NK-92 treated with Interleukin-12 subunit alpha and Interleukin-12 subunit beta, amount 100 ng/mL, for 24 hours (cell line): ENCODE results near the gene NPY1R.

ENCODE experiments used
- DNase-seq: peaks from one replicate; lab custom pipeline; 2025; lab: John Stamatoyannopoulos, UW

Gene NPY1R

GRCh38 chr4:163279713-163280112, 52.7 kb downstream of the NPY1R start:
- no peak for DNase-seq

DNA sequence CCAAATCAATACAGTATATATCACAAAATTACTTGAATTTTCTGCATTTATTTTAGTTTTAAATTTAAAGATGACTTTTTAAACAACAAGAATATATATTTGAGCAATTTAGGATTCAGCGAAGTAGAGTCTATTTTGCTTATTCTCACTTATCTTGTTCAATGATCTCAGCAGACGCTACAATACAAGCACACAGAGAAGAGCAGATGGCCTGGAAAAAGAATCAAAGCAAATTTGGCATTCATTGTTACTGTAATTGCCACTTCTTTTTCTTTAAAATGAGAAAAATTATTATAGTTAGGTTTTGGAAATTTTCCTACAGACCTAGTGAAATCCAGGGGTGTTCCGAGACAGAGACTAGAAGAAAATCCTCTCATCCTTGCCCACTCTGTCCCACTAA, 57.5 kb downstream of the NPY1R start:
- DNase-seq, result no peak
